ENCODE data around the gene PNLIP.

PNLIP gene

GRCh38 chr10:116545756-116546155 is at the start of gene PNLIP:
TSS of gene PNLIP (plus strand) at chr10:116545931. CDS start at chr10:116546093, 162 bp downstream.
- DNase-seq, result no peak

GRCh38 chr10:116504786-116505185 is 40.9 kb upstream of the PNLIP start:
- no peak for DNase-seq

GRCh38 chr10:116510565-116510964 is 35.2 kb upstream of the PNLIP start:
- DNase-seq, result no peak

- DNase-seq, result no peak
Measured at GRCh38 chr10:116511365-116511764, 34.4 kb upstream of the PNLIP start.

- DNase-seq, result no peak
Measured at GRCh38 chr10:116521424-116522290, 24.1 kb upstream of the PNLIP start.

- DNase-seq, result no peak
Measured at GRCh38 chr10:116522803-116523381, 22.8 kb upstream of the PNLIP start.

GRCh38 chr10:116524736-116525135 is 21.0 kb upstream of the PNLIP start:
- DNase-seq, result no peak

- no peak for DNase-seq
Measured at GRCh38 chr10:116526219-116526618, 19.5 kb upstream of the PNLIP start.

GRCh38 chr10:116536810-116537209 is 8.9 kb upstream of the PNLIP start:
- DNase-seq, result no peak

GRCh38 chr10:116538456-116538855 is 7.3 kb upstream of the PNLIP start:
- no peak for DNase-seq

GRCh38 chr10:116538992-116539391 is 6.7 kb upstream of the PNLIP start:
- no peak for DNase-seq

- no peak for DNase-seq
Measured at GRCh38 chr10:116540814-116541213, 4.9 kb upstream of the PNLIP start.

- no peak for DNase-seq
Measured at GRCh38 chr10:116542007-116542677, 3.6 kb upstream of the PNLIP start.

- no peak for DNase-seq
Measured at GRCh38 chr10:116545122-116545521, 609 bp upstream of the PNLIP start.

- no peak for DNase-seq
Measured at GRCh38 chr10:116548301-116548700, 2.6 kb downstream of the PNLIP start.

GRCh38 chr10:116553378-116553980 is 7.7 kb downstream of the PNLIP start:
- no peak for DNase-seq

- no peak for DNase-seq
Measured at GRCh38 chr10:116554628-116555027, 8.9 kb downstream of the PNLIP start.

GRCh38 chr10:116555880-116556279 is 10.1 kb downstream of the PNLIP start:
- DNase-seq, result no peak

- DNase-seq, result no peak
Measured at GRCh38 chr10:116557305-116557880, 11.7 kb downstream of the PNLIP start.

GRCh38 chr10:116565534-116565933 is 19.8 kb downstream of the PNLIP start:
- DNase-seq, result no peak

GRCh38 chr10:116566932-116567331 is 21.2 kb downstream of the PNLIP start:
- DNase-seq, result no peak

GRCh38 chr10:116567335-116567734 is 21.6 kb downstream of the PNLIP start:
- no peak for DNase-seq

- no peak for DNase-seq
Measured at GRCh38 chr10:116574797-116575196, 29.1 kb downstream of the PNLIP start.

All from GOT3 (cell line).